GM18858 (cell line): ENCODE data around the gene SPAG16.
"Not testable (repeated sequence)": the region's sequence is repeated elsewhere in the genome, so short reads cannot be mapped to it uniquely, and the experiment has no call there.

Source experiments
- ATAC-seq: cut with Tn5 transposase; IDR thresholded peaks from one replicate; pipeline ENCODE4 v1.9.1; 2021; ENCODE audit not compliant: unreplicated experiment

The SPAG16 gene

DNA sequence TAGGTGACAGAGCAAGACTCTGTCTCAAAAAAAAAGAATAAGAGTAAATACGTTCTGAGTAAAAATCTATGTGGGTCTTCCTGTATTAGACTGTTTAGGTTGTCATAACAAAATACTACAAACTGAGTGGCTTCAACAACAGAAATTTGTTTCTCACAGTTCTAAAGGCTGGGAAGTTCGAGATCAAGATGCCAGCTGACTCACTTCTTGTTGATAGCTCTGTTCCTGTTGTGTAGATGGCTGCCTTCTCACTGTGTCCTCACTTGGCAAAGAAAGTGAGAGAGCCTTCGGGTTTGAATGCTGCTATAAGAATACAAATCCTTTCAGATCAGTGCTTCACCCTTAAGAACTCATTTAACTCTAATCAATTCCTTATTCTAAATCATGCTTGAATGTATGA, 696.6 kb downstream of the SPAG16 start:
- no peak for ATAC-seq

- no peak for ATAC-seq
These were observed 704.9 kb downstream of the SPAG16 start for GRCh38 chr2:213989207-213989606.

- no peak for ATAC-seq
These were observed 707.3 kb downstream of the SPAG16 start for GRCh38 chr2:213991453-213992108.

DNA sequence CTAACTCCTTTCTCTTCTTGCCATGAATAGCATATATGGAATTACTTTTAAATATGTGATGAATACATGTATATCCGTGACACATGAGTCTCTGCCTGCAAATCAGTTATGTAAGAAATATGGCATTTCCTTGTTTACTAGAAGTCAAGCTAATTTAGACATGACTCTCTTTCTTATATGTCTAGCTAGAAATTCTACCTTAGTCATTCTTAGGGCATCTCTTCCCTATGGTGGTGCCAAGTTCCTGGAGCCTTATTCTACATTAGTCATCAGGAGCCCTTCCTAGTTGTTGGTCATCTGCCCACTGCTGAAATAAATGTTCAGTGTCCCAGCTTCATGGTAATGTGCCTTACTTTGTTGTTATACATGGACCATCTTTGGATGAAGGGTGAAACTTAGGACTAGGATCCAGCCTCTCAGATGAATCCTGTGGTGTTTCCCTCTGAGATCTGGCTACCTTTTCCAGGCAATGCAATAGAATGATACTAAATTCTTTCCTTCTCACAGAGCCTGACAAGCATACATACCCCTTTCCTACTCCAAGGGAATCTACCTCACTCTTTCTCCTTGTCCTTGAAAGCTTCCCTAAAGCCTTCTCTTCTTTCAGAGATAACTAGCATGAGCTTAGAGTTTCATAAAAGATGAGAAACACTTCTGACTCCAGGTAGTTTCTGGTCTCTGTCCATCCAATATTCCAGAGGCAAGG, 711.3 kb downstream of the SPAG16 start:
- ATAC-seq: no peak

- ATAC-seq: not testable (repeated sequence)
These were observed 714.7 kb downstream of the SPAG16 start for GRCh38 chr2:213998976-213999375.

DNA sequence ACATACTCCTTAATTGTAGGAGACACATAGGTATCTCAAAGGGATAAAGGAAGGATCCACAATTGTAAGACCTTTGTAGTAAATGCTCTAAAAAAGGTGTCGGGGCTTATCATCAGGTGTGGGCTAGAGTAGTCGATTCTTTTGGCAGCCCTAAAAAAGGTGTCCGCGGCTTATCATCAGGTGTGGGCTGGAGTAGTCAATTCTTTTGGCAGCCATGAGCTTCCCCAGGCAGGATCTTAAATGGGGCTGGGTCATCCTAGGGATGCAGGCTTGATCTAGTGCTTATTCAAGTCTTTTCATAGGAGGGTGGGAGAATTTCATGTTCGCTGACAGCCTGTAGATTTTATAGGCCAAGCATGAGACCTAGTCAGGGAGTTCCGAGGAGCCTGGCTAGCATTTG, 720.2 kb downstream of the SPAG16 start:
- ATAC-seq: no peak

GRCh38 chr2:214005337-214005736, 721.1 kb downstream of the SPAG16 start:
- ATAC-seq: no peak

- ATAC-seq: no peak
These were observed 722.3 kb downstream of the SPAG16 start for GRCh38 chr2:214006601-214007000.

DNA sequence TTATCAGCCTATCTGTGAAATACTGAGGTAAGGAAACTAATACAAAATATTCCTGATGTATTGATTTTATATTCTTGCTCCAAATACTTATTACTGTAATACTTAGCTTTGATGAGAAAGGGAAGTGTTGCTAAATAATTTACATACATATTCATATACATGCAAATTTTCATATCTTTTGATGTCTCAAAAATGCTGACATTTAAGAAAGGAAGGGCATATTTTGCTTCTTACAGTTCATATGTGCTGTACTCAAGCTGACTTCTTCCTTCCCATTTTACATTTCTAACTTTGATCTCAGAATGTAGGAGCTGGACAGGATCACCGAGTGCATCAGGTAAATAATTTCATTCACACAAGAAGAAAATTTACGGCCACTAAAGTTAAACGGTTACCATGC, 727.4 kb downstream of the SPAG16 start:
- no peak for ATAC-seq

DNA sequence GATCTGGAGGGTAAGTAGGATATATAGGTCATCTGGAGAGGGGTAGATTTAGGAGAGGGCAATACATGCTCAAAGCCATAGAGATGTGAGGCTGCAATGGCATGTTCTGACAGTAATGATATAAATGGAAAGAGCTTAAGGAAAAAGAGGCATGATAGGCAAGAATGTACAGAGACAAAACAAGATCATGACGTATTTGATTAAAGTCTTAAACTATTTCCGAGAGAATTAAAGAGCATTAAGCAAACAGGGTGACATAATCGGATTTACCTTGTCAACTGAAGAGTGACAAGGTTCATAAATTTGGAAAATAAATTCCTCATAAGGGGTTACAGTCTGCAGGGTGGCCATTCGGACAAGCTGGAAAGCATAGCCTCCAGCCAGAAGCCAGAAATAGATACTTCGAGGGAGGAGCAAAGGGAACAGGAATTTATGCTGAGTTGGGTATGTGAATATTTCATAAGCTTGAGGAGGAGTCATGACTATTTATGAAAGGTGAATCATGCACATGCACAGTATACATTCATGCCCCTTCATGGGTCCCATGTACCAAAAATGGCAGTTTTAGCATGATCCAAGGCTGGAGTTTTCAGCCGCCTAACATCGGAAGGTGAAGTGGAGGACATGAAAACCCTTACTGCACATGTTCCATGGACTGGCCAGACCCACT, 730.4 kb downstream of the SPAG16 start:
- no peak for ATAC-seq

GRCh38 chr2:214019229-214019972, 735.1 kb downstream of the SPAG16 start:
- no peak for ATAC-seq

DNA sequence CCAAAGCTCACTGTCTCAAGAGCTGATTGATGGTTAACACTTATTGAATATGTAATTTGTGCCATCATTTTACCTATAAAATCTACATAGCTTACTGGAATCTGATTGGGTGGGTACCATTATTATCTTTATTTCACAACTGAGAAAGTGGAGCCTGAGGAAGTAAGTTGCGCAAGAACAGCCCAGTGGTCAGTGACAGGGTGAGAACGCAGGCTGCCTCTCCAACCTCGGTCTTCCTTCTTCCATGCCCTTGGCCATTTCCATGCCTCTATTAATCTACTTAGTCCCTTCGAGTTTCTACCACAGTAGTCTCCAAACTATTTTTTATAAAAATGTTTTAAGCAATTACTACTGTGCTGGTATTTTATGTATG, 735.7 kb downstream of the SPAG16 start:
- no peak for ATAC-seq

DNA sequence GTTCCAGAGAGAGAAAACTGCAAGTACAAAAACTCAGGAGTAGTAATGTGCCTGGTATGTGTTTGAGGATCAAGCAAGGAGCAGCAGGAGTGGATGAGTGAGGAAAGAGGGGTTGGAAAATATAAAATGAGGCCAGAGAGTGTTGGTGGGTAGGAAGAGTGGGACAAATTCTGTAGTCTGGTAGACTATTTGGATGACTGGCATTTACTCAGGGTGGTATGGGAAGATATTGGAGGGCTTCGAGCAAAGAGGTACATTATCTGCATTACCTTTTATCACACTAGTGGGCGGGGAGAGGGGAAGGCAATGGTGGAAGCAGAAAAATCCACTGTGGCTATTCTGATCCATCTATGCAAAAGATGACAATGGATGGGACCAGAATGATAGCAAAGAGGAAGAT, 744.9 kb downstream of the SPAG16 start:
- ATAC-seq: no peak

DNA sequence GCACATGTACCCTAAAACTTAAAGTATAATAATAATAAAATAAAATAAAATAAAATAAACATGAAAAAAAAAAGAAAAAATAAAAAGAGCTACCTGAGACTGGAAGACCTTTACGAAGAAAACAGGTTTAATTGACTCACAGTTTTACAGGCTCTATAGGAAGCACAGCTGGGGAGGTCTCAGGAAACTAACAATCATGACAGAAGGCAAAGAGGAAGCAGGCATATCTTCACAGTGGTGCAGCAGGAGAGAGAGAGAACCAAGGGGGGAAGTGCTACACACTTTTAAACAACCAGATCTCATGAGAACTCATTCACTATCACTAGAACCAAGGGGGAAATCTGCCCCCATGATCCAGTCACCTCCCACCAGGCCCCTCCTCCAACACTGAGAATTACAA, 747.3 kb downstream of the SPAG16 start:
- ATAC-seq: no peak

DNA sequence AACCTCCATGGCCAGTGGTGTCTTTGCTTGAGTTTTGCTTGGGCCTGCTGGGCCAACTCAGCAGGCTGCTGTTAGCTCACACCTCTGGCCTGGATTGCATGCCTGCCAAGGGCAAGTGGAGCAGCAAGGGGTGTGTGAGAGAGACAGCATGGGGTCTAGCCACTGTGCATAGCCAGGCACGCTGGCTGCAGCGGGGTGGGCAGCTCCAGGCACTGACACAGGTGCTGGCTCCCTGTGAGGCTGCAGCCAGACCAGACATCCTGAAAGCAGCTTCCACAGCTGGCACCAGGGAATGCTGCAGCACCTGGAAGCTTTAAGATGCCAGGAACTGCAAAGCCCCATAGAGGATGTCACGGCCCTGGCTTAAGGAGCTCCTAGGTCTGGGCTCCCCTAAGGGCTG, 750.2 kb downstream of the SPAG16 start:
- ATAC-seq: no peak

DNA sequence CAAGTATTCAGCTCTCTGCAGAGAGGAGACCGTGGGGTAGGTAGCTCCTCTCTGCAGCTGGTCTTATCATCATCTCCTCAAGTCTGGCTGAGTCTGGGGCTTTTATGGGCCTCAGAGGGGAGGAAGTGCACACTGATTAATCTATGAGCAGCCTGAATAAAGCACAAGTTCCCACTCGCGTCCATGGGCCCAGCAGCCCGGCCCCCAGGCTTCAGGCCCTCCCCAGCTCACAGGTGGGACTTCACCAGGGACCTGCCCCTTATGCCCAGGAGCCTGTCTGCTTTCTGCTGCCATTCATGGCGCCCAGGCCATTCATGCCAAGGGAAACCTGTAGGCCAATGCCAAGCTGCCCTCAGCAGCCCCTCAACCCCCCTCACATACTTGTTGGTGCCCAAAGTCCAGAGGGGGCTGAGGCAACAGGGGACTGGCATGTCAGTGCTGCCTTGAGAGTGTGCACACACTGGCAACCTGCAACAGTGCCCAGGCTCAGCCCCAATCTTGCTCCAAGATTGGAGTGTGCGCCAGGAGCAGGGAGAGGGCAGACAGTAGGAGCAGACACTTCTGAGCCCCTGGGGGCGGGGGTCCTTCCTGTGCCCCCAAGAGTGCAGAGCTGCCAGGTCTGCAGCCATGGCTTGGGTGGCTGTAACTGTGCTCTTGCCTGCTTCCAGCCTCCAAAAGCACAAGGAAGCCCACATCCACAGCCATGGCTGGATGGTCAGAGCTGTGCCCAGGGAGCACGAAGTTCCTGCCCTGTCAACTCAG, 751.0 kb downstream of the SPAG16 start:
- no peak for ATAC-seq

DNA sequence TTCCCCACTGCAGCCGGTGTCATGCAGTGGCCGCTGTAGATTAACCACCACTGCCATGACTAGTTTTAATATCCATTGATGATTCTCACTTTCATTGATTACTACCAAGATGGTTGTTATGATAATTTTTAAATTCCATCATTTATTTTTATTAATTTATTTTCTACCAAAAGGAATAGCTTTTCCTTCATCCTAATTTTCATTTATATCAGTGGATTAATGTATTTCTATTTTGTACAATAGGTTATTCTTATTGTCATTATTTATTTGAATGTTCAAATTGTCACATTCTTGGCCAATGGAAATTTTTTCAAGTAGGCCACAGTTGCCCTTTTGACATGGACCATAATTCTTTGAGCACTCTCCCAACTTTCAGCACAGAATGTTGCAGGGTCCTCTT, 751.7 kb downstream of the SPAG16 start:
- no peak for ATAC-seq

DNA sequence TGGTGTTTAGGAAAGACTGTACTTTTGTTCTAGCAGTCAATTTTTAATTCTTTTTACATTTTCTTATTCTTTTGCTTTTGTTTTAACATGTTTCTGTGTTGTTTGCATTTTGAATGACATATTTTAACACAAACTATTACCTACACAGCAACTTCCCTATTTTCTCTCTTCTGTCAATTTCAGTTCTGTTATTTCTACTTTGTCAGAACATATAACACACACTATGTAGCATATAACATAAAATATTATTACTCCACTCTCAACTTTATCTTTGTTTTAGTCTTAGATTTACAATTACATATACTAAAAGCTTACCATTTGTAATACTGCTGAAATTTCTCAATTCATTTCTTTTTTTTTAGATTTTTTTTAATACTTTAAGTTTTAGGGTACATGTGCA, 753.9 kb downstream of the SPAG16 start:
- ATAC-seq: no peak

GRCh38 chr2:214050731-214051130, 766.5 kb downstream of the SPAG16 start:
- no peak for ATAC-seq

- ATAC-seq: no peak
These were observed 767.3 kb downstream of the SPAG16 start for GRCh38 chr2:214051585-214051984.

DNA sequence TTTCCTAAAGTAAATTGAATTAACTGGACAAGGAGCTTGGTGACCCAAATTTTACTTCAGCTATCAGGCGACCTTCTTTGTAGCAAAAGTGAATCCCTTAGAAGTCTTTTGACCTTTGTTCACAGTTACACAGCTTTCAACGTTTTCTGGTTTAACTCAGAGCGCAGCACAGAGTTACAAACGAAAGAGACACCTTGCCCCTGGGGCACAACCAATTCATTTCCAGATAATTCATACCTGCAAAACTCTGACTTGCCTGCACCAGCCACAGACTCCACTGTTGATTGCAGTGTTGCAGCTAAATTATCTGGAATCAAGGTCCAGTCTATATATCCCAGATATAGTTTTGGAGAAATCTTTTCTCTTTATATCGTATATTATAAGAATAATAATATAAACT, 768.0 kb downstream of the SPAG16 start:
- no peak for ATAC-seq
